GM19468 (cell line): ENCODE data around the gene ST6GALNAC5.

Experiments used
- ATAC-seq: cut with Tn5 transposase; IDR thresholded peaks from one replicate; pipeline ENCODE4 v1.9.1; 2021; ENCODE audit warnings: mild to moderate bottlenecking, moderate library complexity, moderate number of reproducible peaks; ENCODE audit not compliant: unreplicated experiment; ENCODE audit errors: extremely low read depth

ST6GALNAC5 gene

DNA sequence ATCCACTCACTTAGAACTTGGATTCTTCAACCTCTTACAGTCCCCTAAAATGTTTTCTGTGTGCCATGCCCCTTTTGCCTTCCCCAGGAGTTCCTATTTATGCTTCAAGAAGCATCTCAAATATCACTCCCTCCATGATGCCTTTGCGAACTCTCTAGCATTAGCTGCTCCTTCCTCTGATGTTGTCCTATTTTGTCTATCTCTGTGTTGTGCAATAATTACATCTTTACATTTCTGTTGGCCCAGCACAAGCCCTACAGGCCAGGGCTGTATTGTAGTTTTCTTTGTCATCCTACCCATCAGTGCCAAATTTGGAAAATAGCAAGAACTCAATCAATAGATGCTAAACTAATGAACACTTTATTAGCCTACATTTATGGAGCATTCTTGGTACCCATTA is 125.8 kb downstream of the ST6GALNAC5 start:
- no peak for ATAC-seq

DNA sequence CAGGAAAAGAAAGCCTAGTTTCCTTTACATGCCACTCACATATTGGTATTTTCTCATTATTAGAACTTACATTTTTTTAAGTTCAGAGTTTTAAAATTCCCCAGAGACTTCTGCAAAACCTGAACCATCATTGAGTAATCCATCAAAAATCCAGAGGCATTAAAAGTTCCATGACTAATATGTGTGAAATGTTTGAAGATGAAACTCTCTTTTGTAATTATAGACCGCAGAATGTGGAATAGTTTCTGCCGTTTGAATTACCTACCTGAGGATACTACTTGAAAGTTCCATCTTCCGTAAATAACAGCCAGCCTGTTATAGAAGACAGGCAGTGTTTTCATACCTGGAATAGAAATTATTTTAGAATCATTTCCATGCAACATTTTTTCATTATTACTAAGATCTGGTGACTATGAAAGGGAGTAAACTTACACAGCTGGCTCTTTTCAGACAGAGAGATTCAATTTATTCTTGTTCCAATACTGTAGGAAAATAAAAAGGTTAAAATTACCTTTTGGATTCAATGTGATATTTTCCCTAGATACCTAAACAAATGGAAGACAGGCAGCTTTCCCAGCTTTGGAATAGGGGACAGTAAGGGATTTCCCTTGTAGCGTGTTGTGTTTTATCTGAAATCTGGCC is 131.4 kb downstream of the ST6GALNAC5 start:
- no peak for ATAC-seq

DNA sequence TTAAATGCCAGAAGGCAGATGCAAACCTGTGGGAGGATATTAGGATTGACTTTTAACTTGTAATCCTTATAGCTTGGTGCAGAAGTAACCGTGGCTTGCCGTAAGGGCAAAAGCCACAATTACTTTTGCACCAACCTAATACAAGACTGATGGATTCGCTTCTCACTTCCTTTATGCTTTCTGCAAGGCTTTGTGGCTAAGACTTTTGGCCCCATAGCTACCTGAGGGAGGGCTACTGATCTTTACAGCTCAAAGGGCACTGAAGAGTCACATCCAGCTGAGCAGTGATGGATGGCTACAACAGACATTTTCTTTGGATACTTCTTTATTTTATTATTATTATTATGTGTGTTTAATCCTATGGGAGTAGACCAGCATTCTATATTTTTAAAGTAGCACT is 140.4 kb downstream of the ST6GALNAC5 start:
- ATAC-seq = no peak

DNA sequence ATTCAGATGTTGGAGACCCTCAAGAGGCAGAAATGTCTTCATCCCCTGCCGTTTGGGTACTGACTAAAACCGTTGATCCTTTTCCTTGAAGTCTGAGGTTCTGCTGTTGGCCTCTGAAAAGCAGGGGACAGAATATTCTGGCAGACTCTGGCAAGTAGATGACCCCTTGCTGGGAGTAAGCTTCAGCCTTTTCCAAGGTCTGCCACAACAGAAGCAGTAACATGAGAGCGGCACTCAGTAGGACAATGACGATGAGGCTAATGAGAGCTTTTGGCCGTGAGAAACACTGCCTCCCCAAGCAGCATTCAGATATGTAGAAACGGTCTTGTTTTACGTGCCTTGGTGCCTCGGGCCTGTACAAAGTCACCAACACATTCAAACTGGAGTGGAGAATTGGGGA is 143.7 kb downstream of the ST6GALNAC5 start:
- ATAC-seq = no peak

DNA sequence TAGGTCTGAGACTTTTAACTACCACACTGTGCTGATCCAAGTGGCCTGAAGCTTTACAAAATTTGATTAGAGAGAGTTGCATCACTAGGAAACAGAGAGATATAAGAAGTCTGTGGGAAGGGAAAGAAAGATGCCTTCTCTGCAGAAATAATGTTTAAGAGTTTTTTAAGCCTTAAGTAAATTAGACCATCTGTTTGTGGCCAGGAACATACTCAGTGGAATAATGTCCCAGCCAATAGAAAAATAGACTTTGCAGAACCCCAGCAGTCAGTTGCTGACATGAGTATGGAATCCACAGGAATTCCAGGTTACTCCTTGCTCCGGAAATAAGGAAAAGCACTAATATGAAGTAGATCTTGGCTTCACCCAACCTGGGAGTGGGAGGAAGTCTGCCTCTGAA is 144.8 kb downstream of the ST6GALNAC5 start:
- no peak for ATAC-seq

DNA sequence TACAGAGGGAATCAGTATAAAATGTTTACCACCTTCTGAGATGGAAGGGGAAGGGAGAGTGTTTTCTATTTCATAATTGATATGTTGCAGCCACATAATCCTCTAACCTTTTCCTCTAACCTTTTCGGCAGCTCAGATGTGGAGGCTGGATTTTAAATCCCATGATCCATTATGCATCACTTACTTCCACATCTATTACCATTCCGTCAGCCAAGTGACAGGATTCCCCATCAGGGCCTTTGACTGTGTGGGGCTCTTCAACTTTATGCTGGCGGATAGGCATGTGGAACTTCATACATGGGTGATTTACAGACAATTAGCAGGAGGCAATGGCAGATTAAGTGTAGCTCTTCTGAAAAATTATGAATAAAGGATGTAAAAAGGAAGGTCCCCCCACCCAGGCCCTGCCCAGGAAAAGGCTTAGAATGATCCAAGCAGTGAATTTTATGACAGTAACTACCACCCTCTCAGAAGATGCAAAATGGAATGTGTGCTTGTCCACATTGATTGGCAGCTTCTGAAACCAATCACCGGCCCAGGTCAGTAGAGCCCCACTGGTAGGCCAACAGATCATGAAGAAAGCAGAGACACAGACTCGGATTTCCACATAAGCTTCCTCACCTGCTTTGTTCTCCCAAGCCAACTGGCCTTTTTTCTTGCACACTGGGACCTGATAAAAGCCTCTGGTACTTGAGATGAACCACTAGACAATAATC is 147.0 kb downstream of the ST6GALNAC5 start:
- ATAC-seq = no peak

DNA sequence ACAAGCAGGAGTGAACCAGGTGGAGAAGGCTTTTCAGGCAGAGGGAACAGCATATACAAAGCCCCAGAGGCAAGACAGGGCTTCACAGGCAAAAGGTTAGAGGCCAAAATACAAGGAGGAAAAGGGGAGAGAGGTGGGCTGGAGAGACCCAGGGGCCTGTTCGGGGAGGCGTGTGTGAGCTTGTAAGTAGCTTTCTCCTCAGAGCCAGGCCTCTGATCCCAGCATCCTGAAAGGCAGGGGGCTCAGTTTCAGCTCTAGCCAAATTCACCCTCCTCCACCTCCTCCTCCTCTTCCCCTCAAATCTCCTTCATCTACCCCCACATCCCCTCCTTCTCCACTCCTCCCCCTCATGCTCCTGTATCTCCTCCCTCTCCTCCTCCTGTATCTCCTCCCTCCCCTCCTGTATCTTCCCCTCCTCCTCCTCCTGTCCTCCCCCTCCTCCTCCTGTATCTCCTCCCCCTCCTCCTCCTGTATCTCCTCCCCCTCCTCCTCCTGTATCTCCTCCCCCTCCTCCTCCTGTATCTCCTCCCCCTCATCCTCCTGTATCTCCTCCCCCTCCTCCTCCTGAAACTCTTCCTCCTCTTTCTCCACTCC is 148.6 kb downstream of the ST6GALNAC5 start:
- ATAC-seq = no peak

DNA sequence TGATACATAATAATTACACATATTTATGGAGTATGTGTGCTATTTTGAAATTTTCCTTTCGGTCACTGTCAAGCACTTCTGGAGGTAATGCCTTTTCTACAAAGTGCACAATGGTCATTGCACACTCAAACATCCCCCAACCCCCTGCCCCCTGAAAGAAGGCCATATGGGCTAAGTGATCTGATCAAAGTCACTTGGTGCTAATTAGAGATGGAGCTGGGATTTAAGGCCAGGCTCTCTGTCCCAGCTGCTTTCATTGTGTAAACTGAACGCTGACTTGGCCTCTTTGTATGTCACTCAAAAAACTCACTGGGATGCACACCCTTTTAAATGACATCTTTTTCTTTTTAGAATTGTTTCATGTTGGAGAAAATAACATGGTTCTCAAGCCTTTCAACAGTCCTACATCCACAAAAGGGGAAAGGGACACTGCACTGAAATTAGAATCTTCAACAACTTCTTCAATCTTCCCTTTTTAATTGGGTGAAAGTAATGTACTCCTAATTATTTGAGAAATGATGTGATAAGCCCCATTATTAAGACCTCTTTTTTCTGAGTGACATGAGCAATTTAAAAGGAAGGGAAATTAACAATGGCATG is 149.2 kb downstream of the ST6GALNAC5 start:
- no peak for ATAC-seq

DNA sequence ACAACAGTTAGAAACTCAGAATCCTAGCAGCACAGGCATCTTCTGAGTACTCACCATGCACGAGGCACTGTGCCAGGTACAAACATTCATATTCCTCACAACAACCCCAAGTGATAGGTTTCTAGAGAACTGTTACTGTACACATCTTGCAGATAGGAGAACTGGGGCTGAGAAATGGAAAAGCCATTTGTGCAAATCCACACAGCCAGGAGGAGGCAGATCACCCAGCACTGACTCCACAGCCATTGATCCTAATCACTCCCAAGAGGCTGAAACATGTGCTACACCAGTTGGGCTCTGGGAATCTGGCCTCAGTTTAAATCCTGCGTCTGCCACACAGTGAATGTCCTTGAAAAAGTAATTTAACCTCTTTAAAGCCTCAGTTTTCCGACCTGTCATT is 151.0 kb downstream of the ST6GALNAC5 start:
- ATAC-seq = no peak

DNA sequence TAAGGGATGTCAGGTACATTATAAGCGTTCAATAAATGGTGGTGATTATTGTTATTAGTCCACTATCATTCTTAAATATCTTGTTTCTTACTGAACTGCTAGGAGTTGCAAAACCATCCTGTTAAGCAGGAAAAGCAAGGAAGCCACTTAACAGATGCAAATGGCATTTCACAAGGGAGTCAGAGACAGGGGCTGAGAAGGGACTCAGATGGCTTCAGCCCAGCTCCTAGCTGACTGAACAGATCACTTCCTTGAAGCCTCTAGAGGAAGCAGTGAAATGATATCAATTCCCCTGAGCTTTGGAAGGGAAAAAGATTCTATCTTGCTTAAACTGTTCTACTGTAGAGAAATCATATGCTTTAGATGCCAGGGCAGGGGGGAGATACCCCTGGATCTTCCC is 151.5 kb downstream of the ST6GALNAC5 start:
- ATAC-seq = no peak

DNA sequence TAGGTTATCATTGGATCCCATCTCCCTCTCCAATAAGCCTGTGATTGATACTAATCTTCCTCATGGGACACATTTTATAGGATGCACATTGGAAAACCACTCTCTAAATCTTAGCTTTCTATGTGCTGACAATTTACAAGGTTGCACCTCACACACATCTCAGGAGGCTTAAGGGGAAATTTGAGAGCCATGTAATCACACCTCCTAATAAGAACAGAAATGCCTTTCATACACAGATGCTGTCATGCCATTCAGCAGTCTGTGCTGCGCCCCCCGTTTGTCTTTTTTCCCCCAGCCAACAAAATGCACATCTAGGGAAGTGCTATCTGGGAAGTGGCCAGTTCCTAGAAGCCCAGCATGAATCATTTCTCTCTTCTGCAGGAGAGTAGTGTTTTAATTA is 154.5 kb downstream of the ST6GALNAC5 start:
- ATAC-seq = no peak

DNA sequence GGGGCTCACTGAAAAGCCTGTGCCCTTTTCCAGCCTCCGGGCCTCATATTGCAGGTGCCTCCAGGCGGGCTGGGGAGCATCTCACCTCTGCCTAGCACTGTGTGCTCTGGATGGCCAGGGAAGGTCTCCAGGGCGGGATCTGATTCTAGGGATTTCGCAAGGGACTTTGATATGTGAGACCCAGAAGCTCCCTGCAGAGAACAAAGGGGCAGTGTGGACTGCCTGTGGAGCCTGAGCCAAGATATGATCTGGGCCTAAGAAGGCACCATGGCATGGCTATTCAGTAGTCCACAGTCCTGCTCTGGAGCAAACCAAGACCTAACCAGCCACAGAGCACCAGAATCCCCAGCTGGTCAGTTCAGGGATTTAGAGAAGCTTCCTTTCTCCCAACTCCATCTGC is 157.2 kb downstream of the ST6GALNAC5 start:
- no peak for ATAC-seq

DNA sequence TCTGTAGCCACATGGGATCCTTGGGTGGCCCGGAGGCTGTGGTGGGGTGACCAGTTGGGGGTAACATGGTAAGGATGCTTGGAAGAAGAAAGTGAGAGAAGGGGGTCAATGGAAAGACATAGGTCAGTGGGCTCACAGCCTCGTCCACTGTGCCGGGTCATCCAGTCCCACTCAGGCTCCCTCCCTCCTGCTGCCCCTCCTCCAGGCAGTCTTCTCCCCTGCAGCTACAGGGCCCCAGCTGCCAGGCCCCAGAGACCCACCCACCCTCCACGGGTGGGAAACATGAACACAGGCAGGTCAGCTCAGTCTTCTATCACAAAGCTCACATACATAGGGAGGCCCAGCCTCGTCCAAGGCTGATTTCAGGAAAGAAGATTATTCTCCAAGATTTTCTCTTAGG is 158.3 kb downstream of the ST6GALNAC5 start:
- no peak for ATAC-seq

DNA sequence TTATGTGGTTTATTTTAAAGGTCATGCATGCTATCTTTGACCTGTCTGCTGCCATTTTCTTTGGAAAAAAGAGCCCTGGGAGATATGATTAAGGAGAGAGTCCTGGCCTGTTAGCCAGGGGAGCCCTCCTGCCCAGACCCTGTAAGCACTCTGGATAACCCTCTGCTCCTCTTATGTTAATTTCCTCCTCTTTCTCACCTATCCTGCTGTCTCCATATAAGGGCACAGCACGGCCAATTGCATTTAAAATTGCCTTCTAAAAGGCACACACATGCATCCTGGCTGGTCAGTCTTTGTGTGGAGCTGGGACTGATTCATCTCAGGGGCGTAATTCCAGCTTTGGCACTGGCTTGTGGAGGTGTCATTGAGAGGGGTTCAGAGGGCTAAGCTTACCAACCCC is 158.9 kb downstream of the ST6GALNAC5 start:
- no peak for ATAC-seq

DNA sequence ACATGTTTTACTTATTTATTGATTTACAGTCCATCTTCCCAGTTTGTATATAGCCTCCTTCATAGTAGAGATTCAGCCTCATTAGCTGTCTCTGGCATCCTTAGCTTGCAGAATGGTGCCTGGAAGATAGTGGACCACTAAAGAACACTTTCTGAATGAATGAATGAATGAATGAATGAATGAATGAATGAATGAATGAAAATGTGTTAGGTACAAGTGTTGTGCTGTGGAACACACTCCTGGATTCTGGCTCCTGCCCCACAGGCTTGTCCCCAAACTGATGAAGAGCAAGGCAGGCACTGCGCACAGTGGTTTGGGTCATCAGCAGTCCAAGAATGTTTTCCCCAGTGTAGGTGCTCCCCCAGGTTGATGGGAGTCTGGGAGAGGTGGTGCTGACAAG is 159.4 kb downstream of the ST6GALNAC5 start:
- no peak for ATAC-seq

DNA sequence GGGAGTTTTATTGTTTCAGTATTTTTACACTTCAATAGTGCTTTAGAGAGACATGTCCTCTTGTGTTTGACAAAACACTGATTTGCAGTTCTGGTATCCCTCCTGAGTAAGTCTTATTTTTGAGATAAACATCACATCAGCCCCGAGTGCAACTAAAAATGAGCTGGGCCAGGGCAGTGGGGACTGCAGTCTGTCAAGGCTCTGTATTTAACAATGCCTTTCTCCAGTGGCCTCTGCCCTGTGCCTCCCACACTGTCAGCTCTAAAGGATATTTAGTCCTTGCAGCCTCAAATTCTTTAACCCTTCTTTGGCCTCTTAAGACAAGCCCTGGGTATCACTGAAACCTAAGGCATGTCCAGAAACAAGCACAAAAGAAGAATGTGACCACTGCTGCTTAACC is 160.6 kb downstream of the ST6GALNAC5 start:
- no peak for ATAC-seq

DNA sequence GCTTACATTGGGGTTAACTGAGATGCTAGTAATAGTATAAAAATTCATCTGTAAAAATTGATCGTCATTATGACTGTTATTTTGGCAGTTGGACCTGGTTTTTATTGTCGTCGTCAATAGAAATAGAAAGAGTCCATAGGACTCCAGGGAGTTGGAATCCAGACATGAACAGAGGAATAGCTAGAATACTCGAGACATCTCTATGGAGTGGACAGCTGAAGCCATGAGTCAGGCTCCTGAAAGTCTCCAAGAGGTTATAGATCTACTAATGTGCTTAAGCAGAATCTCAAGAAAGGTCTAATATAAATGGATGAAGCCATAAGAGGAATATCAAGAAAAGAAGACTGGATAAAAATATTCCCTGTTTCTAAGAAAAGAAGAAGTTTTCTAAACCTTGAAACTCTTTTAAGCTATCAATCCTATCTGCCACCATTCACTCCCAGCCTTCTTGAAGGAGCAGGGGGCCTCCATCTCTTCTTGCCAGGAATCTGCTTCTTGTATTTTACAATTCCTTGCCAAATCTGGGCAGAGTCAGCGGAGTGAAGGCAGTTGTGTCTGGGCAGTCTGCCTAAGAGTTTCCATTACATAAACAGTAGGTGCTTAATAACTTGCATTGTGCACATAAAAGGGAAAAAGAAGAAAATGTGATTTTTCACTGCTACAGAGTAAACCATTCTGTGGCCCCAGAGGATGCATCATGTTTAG is 163.3 kb downstream of the ST6GALNAC5 start:
- ATAC-seq = no peak

DNA sequence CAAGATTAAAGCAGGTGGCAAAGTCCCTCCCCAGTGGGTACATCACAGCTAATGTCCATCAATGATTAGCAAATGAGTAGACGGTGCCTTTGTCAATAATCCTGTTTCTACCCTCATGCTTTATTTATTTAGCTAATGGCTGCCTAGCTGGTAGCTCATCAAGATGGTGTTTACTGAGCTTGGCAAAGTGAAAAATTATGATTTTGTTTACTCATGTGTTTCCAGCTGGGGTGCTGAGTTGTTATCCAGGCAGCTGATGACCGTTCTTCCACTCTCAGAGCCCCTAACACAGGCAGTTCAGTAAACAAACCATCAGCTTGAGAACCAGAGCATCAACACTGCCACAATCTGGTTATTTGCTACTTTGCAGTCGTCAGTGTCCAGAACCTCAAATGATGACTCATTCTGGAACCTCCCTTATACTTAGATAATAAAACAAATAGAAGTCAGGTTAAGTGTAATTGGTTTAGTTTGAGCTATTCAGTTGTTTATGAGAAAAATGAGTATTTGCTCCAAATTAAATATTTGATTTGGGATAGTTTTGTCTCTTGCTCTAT is 163.9 kb downstream of the ST6GALNAC5 start:
- ATAC-seq = no peak

DNA sequence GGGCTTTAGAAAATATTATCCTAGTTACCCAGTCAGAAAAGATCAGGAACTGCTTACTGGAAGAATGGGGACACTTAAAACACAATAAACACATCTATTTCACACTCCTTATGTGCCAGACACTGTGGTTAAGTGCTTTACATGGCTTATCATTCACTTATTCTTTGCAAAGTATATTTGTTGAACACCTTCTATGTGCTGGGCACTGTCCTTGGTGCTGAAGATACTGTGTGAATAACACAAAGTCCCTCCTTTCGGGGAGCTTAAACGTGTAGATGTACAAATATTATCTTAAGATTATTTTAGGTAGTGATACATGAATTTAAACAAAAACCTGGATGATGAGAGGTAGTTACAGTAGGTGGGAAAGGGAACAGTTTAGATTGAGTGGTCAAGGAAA is 169.3 kb downstream of the ST6GALNAC5 start:
- ATAC-seq = no peak

DNA sequence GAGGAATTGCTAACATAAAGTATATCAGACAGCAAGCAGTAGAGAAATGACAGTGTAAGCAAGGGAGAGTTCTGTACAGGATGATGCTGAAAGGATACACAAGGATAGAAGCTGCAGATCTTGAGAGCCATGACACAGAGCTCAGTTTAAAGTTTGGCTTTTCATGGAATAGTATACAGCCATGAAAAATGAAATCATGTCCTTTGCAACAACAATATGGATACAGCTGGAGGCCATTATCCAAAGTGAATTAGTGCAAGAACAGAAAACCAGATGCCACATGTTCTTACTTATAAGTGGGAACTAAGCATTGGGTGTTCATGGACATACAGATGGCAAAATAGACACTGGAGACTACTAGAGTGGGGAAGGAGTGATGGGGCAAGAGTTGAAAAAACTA is 169.8 kb downstream of the ST6GALNAC5 start:
- no peak for ATAC-seq
